H1 (cell line): ENCODE data around the gene DEFB112. TPM values are rescaled to one million over a fixed set of nuclear protein-coding genes. Genes with fewer than 3 reads are reported as not detected.

Experiments
- CHD1 ChIP-seq: IDR thresholded peaks from 2 replicates; pipeline ENCODE4 v1.6.1; 2012; ENCODE audit warnings: low read depth, low read length, improper control_type of control experiment
- HDAC2 ChIP-seq, 2 experiments: fragments of 300-600 bp in 1 of 2; sonication (generic) in 1 of 2; IDR thresholded peaks; 2 replicates each; pipeline ENCODE4 v1.6.1; 2011 to 2012; ENCODE audit warnings: low read depth in 2 of 2, low read length in 2 of 2, mild to moderate bottlenecking in 2 of 2, moderate library complexity in 2 of 2, borderline replicate concordance in 1 of 2, inconsistent platforms in 1 of 2
- JUN ChIP-seq: IDR thresholded peaks from 2 replicates; pipeline ENCODE4 v1.6.1; 2011; ENCODE audit warnings: low read depth, mild to moderate bottlenecking, improper control_type of control experiment, low read length
- TEAD4 ChIP-seq: IDR thresholded peaks from 2 replicates; pipeline ENCODE4 v1.6.1; 2012; ENCODE audit warnings: low read depth, low read length, inconsistent platforms, mixed read lengths
- ZNF274 ChIP-seq: IDR thresholded peaks from 2 replicates; pipeline ENCODE4 v1.7.0; 2012; ENCODE audit warnings: low read length, borderline replicate concordance; ENCODE audit errors: extremely low read depth
- polyA plus RNA-seq, 7 experiments: library from polyadenylated mRNA; depleted of rRNA in 3 of 7; stranded (reverse) in 5 of 7; unstranded in 2 of 7; fragments of >200 nt in 5 of 7; fragments of 200-250 nt in 2 of 7; gene quantifications; 1 replicate in 5 of 7; 2 replicates in 1 of 7; 4 replicates in 1 of 7; pipeline versions ENCODE4 v1.2.1 to v1.2.3, GENCODE V29; 2011 to 2013; ENCODE audit warnings: missing spikeins in 2 of 7, mixed read lengths in 2 of 7
- total RNA-seq: library from RNA; stranded (reverse); fragmentation: NEBNext Ultra II Directional; extraction: Animal tissue kit (Norgen Biotek cat#: 25700); gene quantifications from 2 replicates; pipeline ENCODE4 v1.2.1, GENCODE V29; 2021

The DEFB112 gene
- total and polyA plus RNA-seq, 2 of the 8 experiments (the other 6 are each of a cell fraction or from before 2014, with no cell fraction given), result not detected

DNA sequence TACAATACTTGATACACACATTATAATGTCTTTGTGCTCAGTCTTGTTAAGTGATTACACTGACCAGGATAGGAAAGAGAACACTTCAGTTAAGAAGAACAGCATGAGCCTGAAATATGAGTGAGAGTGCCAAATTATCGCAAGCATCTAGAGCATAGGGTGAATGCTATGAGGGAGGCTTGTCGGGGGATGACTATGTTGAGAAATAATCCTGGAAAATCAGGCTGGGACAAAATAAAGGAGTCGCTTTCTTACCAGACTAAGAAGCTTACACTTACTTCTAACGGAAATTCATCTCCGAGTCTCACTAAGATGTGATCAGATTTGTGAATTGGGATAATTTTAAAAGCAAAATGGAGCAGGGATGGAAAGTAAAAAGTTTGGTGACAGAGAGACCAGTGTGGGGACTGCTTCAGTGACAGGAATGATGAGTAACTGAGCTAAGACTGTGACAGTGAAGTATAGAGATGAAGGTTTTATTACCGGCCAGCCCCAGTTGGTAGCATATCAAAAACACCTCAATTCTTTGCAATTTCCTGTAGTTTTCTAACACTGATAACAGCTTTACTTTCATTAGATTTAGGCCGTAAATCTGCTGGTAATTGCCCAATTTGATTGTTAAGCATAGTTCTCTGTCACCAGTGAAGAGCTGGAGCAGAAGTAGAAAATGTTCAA is 48.4 kb upstream of the DEFB112 start (continued):
- TF ChIP-seq HDAC2 (IDR thresholded peaks at IDR 0.05; ENCODE audit: borderline replicate concordance in 1 of 2, low read depth in 2 of 2, low read length in 2 of 2), result no peak
- TF ChIP-seq JUN, result no peak
- no peak for TF ChIP-seq TEAD4
- no peak for TF ChIP-seq ZNF274
- TF ChIP-seq CHD1, result no peak
